NOMO-1 (cell line): ENCODE results near the gene REPIN1.

Experiments used
- DNase-seq, 2 experiments: peaks; one replicate each; lab custom pipeline; 2025; ENCODE audit not compliant: unreplicated experiment in 2 of 2; lab: John Stamatoyannopoulos, UW

REPIN1 gene

GRCh38 chr7:150404805-150405583 is 36.4 kb downstream of the REPIN1 start:
- peak; percentile 47 to 64 for DNase-seq

- DNase-seq: no peak
Observed at GRCh38 chr7:150405584-150406311, 37.1 kb downstream of the REPIN1 start.

GRCh38 chr7:150406312-150406566 is 37.6 kb downstream of the REPIN1 start:
- DNase-seq: no peak

- no peak for DNase-seq
Observed at GRCh38 chr7:150406567-150407421, 38.2 kb downstream of the REPIN1 start.

GRCh38 chr7:150407588-150408392 is 39.2 kb downstream of the REPIN1 start:
- DNase-seq: no peak

- DNase-seq: no peak
Observed at GRCh38 chr7:150408393-150409299, 40.0 kb downstream of the REPIN1 start.

- DNase-seq: no peak
Observed at GRCh38 chr7:150409300-150410030, 40.8 kb downstream of the REPIN1 start.

GRCh38 chr7:150410131-150410530 is 41.5 kb downstream of the REPIN1 start:
- no peak for DNase-seq

GRCh38 chr7:150410680-150411346 is 42.2 kb downstream of the REPIN1 start:
- no peak for DNase-seq

GRCh38 chr7:150411606-150412005 is 43.0 kb downstream of the REPIN1 start:
- DNase-seq: no peak

- DNase-seq: no peak
Observed at GRCh38 chr7:150412016-150412415, 43.4 kb downstream of the REPIN1 start.

- DNase-seq: no peak
Observed at GRCh38 chr7:150412518-150413488, 44.2 kb downstream of the REPIN1 start.

GRCh38 chr7:150413640-150414081 is 45.0 kb downstream of the REPIN1 start:
- no peak for DNase-seq

- no peak for DNase-seq
Observed at GRCh38 chr7:150415161-150416153, 46.8 kb downstream of the REPIN1 start.

GRCh38 chr7:150417239-150417638 is 48.6 kb downstream of the REPIN1 start:
- no peak for DNase-seq

GRCh38 chr7:150417863-150418262 is 49.2 kb downstream of the REPIN1 start:
- DNase-seq: no peak
